Stimulated activated naive B cell treated with anti-CD40 and anti-IgM and Interleukin-4, amounts not matched to agents 10 μg/mL and 1 μg/mL and 100 μg/mL, for 72 hours (primary cell): ENCODE data around the gene NSUN7.
"Not testable (repeated sequence)": the region's sequence is repeated elsewhere in the genome, so short reads cannot be mapped to it uniquely, and the experiment has no call there.

Experiments
- ATAC-seq, 2 donors: fragments of 150-1000 bp; cut with Tn5 transposase; replicated peaks; 2 replicates each; pipeline ENCODE4 v1.10.0; 2021; ENCODE audit warnings: moderate library complexity in 1 of 2
- DNase-seq: peaks from one replicate; pipeline ENCODE4 v3.0.0; 2021
- H3K27ac Mint-ChIP-seq: one replicate; pipeline ENCODE4 v1.8.0; 2022; ENCODE audit warnings: mild to moderate bottlenecking, mixed read lengths
- H3K27me3 Mint-ChIP-seq, 2 donors: one replicate each; pipeline ENCODE4 v1.8.0; 2022; ENCODE audit warnings: mixed read lengths in 2 of 2
- H3K36me3 Mint-ChIP-seq, 2 donors: one replicate each; pipeline ENCODE4 v1.8.0; 2022; ENCODE audit warnings: mixed read lengths in 2 of 2, mild to moderate bottlenecking in 1 of 2
- H3K4me1 Mint-ChIP-seq, 2 donors: one replicate each; pipeline ENCODE4 v1.8.0; 2022; ENCODE audit warnings: mixed read lengths in 2 of 2, mild to moderate bottlenecking in 1 of 2
- H3K4me3 Mint-ChIP-seq, 2 donors: one replicate each; pipeline ENCODE4 v1.8.0; 2022; ENCODE audit warnings: mild to moderate bottlenecking in 2 of 2, mixed read lengths in 2 of 2, moderate library complexity in 1 of 2
- H3K9me3 Mint-ChIP-seq, 2 donors: one replicate each; pipeline ENCODE4 v1.8.0; 2022; ENCODE audit warnings: mixed read lengths in 2 of 2, mild to moderate bottlenecking in 1 of 2

The NSUN7 gene, protein sequence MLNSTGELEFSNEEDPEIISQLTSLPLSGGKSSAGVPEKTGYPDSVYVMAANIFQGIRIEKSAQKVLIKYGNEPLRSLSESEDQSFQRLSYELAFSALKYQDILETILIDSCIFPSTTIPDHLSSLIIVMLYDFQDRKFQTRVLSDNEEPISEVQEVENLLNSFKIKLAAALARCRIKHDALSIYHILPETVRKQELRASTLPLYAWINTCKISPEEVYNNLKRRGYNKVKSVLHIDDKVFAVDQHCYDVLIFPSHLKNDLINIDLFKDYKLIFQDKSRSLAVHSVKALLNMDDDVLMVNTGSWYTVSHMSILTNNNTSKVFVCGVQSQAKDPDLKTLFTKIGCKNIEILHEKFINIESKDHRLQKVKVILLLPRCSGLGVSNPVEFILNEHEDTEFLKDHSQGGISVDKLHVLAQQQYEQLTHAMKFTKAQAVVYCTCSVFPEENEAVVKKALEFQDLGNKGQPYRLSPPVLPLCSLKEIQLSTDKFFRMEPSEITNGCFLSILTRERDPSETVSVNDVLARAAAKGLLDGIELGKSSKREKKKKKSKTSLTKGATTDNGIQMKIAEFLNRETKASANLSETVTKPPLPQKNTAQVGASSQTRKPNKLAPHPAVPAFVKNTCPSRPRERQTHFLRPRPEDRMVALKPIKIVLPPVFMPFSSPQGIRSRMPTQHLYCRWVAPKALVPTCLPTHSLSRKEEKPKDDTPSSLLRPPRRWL

DNA sequence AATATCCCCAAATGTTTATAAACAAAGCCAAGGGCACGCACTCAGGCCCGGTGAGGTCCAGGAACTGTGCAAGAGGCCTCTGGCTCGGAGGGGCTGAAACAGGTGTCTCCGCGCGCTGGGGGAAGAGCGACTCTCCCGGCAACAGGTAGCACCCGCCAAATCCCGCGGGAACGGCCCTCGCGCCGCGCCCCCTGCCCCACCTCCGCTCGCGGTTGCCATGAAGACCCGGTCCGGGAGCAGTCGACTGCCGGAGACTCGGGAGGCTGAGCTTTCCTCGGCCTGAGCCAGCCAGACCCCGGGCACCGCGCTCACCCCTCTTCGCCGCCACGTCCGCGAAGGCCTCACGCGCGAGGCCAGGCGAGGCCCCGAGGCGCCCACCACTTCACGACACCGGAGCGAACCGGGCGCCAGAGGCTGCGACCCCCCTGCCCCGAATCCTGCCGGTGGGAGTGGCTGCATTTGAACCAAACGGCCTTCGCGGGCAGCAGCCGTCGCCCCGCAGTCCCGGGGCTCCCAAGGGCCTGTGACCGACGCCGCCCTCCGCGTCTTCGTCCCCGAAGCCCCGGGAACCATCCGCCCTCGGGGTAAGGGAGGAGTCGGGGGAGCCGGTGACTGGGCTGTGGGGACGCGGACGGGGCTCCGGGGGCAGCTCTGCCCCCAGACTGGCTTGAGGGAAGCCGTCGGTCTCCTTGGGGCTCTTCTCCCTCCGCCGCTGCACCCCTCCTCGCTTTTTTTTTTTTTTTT is at the start of gene NSUN7:
TSS of gene NSUN7 (plus strand) at position 239 of the 744 bp plus-strand sequence. CDS start 739 bp downstream, outside the sequence.
- Mint-ChIP-seq H3K36me3 (peaks cover 2 to 7% of the 10 kb centered on the region in 2 donors), H3K9me3 (peaks cover 3 to 4% of the 10 kb centered on the region in 2 donors), H3K4me3 (peak within 1 kb of the TSS; percentile 81 to 86), H3K27me3 (peaks cover 0 to 5% of the 10 kb centered on the region in 2 donors), H3K4me1 (peaks cover 5 to 15% of the 10 kb centered on the region in 2 donors), H3K27ac (peak within 1 kb of the TSS; percentile 76)
- ATAC-seq (peak; percentile 83 to 86), DNase-seq (peak; percentile 58)

DNA sequence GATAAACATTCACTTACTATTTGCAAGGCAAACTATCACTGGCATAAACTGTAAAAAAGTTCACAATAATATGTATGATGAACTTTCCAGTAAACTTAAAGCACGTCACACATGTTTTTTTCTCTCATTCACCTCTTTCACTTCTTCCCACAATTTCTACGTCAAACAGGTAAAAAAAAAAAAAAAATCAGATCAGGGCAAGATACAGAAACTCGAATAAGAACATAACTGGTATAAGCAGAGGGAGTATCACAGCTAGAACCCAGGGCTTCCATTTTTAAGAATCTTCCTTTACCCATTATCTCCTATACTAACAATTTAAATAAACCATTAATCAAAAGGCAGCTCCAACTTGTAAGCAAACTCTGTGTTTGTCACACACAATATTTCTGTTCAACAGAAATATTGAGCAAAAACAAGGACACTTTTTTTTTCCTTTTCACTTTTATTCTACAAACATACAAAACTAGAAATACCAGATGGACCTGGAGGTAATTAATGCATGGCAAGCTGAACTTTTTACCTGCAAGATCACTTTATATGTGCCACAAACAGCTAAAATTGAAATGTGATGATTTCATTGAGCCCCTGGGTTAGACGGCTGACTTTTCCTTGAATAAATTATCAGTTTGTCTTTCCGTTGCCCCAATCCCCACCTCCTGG is 47.5 kb upstream of the NSUN7 start:
- H3K27me3 Mint-ChIP-seq = no peaks in the 10 kb centered on the region
- H3K9me3 Mint-ChIP-seq = no peaks in the 10 kb centered on the region
- no peak overlapping the region for H3K4me3 Mint-ChIP-seq
- H3K36me3 Mint-ChIP-seq = no peaks in the 10 kb centered on the region
- ATAC-seq (peak in 1 of 2 donors; percentile 23), DNase-seq (no peak)
- H3K27ac Mint-ChIP-seq = no peak overlapping the region
- peaks cover 5 to 12% of the 10 kb centered on the region in 2 donors for H3K4me1 Mint-ChIP-seq

DNA sequence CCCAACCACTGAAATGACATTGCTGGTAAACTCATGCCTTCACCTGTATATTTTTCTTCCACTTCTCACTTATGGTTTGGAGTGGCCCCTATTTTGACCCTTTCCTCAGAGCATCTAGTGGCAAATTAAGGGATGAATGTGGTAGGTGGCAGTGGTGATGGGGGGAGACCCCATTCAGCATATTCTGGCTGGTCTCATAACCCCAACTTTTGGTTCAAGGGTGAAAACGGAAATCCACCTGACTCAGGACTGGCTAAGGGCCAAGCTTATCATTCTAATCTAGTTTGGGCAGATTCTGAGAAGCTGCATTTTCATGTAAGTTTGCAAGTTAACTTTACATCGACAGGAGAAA is 47.0 kb upstream of the NSUN7 start:
- DNase-seq (no peak), ATAC-seq (peak in 1 of 2 donors; percentile 39)
- no peaks in the 10 kb centered on the region for H3K9me3 Mint-ChIP-seq
- H3K4me3 Mint-ChIP-seq = no peak overlapping the region
- H3K36me3 Mint-ChIP-seq = no peaks in the 10 kb centered on the region
- H3K4me1 Mint-ChIP-seq = peaks cover 5 to 12% of the 10 kb centered on the region in 2 donors
- no peaks in the 10 kb centered on the region for H3K27me3 Mint-ChIP-seq
- H3K27ac Mint-ChIP-seq = no peak overlapping the region

DNA sequence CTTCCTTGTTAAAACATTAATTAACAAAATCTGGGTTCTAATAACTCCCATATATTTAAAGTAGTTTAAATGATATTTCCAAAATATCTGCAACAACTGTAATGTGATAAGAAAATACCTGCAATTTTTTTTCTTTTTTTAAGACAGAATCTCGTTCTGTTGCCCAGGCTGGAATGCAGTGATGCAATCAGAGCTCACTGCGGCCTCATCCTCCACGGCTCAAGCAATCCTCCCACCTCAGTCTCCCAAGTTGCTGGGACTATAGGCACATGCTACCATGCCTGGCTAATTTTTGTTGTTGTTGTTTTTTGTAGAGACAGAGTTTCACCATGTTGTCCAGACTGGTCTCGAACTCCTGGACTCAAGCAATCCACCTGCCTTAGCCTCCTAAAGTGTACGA is 45.7 kb upstream of the NSUN7 start:
- no peaks in the 10 kb centered on the region for H3K9me3 Mint-ChIP-seq
- H3K36me3 Mint-ChIP-seq = no peaks in the 10 kb centered on the region
- peaks cover 5 to 12% of the 10 kb centered on the region in 2 donors for H3K4me1 Mint-ChIP-seq
- H3K4me3 Mint-ChIP-seq = no peak overlapping the region
- H3K27ac Mint-ChIP-seq = no peak overlapping the region
- DNase-seq = no peak
- no peak for ATAC-seq
- H3K27me3 Mint-ChIP-seq = peaks cover 0 to 4% of the 10 kb centered on the region in 2 donors

DNA sequence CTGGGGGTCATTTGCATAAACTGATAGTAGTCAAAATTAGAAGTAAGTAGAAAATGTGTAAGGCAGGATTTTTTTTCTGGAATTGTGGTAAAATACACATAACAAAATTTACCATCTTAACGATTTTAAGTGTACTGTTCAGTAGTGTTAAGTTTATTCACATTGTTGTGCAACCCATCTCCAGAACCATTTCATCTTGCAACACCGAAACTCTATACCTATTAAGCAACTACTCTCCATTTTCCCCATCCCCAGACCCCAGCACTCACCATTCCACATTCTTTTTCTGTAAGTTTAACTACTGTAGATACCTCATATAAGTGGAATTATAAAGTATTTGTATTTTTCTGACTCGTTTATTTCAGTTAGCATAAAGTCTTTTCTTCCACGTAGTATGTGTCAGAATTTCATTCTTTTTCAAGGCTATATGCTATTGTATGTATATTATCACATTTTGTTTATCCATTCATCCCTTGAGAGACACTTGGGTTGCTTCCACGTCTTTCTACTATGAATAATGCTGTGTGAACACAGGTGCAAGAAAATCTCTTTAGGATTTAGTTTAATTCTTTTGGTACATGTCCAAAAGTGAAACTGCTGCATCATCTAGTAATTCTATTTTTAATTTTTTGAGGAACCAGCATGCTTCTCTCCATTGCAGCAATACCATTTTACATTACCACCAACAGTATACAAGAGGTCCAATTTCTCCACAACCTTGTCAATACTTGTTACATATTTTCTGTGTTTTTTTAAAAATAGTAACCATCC is 39.1 kb upstream of the NSUN7 start:
- Mint-ChIP-seq H3K9me3 (no peaks in the 10 kb centered on the region), H3K27me3 (peaks cover 11 to 16% of the 10 kb centered on the region in 2 donors), H3K4me3 (no peak overlapping the region), H3K4me1 (peaks cover 0 to 2% of the 10 kb centered on the region in 2 donors), H3K27ac (no peak overlapping the region), H3K36me3 (no peaks in the 10 kb centered on the region)
- no peak for DNase-seq
- ATAC-seq = no peak

DNA sequence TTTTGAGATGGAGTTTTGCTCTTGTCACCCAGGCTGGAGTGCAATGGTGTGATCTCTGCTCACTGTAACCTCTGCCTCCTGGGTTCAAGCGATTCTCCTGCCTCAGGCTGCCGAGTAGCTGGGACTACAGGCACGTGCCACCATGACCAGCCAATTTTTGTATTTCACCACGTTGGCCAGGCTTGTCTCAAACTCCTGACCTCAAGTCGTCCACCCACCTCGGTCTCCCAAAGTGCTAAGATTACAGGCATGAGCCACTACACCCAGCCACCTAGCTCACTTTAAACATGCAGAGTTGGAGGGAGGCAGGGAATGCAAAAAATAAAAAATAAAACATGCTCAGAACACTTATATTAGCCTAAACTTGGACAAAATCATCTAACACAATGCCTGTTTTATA is 36.8 kb upstream of the NSUN7 start:
- H3K4me1 Mint-ChIP-seq, H3K9me3 Mint-ChIP-seq, DNase-seq, H3K27ac Mint-ChIP-seq, H3K36me3 Mint-ChIP-seq, H3K4me3 Mint-ChIP-seq, ATAC-seq: not testable (repeated sequence)
- H3K27me3 Mint-ChIP-seq = peaks cover 11 to 16% of the 10 kb centered on the region in 2 donors

DNA sequence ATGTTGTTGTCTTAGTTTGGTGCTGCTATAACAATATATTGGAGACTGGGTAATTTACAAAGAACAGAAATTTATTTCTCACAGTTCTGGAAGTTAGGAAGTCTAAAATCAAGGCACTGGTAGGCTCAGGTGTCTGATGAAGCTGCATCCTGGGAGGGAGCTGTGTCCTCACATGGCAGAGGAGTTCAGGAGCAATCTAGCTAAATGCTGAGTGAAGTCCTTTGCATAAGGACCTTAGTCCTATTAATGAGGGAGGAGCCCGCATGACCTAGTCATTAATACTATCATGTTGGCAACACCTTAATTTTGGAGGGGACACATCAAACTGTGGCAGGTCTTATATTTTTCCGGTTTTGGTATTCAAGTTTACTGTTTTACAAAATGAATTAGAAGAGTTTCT is 36.0 kb upstream of the NSUN7 start:
- Mint-ChIP-seq H3K27me3 (peaks cover 11 to 12% of the 10 kb centered on the region in 2 donors), H3K9me3 (no peaks in the 10 kb centered on the region), H3K4me3 (no peak overlapping the region), H3K27ac (no peak overlapping the region), H3K4me1 (peaks cover 2 to 3% of the 10 kb centered on the region in 2 donors), H3K36me3 (no peaks in the 10 kb centered on the region)
- ATAC-seq (no peak), DNase-seq (no peak)

DNA sequence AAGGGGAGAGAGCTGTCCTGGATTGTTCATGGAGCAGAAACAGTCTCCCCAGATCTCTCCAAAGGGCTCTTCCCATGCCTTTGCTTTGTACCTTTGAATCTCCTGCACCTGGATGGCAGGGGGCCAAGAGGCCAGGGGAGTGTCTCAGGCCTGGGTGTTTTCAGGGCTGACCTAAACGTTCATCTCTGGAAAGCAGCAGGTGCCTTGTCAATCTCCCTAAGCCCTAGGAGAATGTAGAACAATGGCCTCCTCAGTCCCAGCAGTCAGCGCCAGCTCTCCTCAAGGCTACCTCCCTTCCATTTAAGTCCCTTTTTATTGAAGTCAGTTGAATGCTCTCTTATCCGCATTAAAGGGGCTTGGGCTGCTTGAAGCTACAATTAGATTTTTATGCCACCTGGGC is 31.2 kb upstream of the NSUN7 start:
- Mint-ChIP-seq H3K36me3 (no peaks in the 10 kb centered on the region), H3K9me3 (no peaks in the 10 kb centered on the region), H3K4me3 (no peak overlapping the region), H3K27ac (no peak overlapping the region), H3K27me3 (no peaks in the 10 kb centered on the region), H3K4me1 (peaks cover 7 to 8% of the 10 kb centered on the region in 2 donors)
- DNase-seq = no peak
- no peak for ATAC-seq

DNA sequence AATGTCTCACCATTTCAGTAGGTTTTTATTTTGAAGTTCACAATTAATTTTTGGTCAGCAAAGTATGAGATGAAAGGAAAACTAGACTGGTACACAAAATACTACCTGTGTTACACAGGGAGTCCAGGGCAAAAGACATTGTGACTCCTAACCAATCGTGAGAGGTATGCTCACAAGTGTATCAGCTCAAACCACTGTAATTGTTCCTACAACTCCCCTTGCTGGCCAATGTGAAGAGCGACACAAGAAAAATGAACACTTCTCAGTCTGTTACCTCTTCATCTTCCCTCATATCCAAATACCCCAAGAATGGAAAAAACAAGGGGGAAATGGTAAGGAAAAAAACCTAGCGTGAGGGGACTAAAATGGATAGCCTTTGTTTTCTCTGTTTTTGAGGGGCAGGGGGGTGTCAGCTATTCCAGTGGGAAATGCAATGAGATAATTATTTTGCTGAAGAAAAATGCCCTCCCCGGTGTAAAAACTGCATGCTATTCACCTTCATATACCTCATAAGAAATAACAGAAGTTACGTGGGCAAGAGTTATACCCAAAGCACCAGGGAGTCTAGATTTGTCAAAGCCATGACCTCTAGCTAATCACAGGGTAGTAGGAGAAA is 30.6 kb upstream of the NSUN7 start:
- no peaks in the 10 kb centered on the region for H3K27me3 Mint-ChIP-seq
- no peak for DNase-seq
- peak; percentile 28 to 40 for ATAC-seq
- no peaks in the 10 kb centered on the region for H3K36me3 Mint-ChIP-seq
- no peak overlapping the region for H3K4me3 Mint-ChIP-seq
- no peaks in the 10 kb centered on the region for H3K9me3 Mint-ChIP-seq
- no peak overlapping the region for H3K27ac Mint-ChIP-seq
- peaks cover 7 to 12% of the 10 kb centered on the region in 2 donors for H3K4me1 Mint-ChIP-seq

DNA sequence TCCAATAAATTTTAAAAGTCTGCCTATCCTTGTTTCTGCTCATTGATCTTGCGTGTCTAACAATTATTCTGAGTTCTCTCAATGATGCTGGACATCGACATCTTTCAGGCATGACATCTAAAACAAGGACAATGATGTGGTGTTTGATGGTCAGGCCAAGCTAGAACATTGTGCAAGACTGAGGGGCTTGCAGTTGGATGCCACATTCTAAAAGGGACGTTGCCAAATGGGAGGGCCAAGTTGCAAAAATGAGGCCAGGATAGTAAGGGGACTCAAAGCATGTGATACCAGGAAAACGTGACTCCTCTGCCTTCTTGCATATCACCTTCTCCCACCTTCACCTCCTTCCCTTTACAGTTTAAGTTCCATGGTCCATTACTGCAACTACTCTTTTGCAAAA is 29.4 kb upstream of the NSUN7 start:
- no peak for DNase-seq
- no peaks in the 10 kb centered on the region for H3K27me3 Mint-ChIP-seq
- H3K4me3 Mint-ChIP-seq = no peak overlapping the region
- no peaks in the 10 kb centered on the region for H3K9me3 Mint-ChIP-seq
- ATAC-seq = no peak
- H3K27ac Mint-ChIP-seq = no peak overlapping the region
- H3K4me1 Mint-ChIP-seq = peaks cover 7 to 12% of the 10 kb centered on the region in 2 donors
- no peaks in the 10 kb centered on the region for H3K36me3 Mint-ChIP-seq

DNA sequence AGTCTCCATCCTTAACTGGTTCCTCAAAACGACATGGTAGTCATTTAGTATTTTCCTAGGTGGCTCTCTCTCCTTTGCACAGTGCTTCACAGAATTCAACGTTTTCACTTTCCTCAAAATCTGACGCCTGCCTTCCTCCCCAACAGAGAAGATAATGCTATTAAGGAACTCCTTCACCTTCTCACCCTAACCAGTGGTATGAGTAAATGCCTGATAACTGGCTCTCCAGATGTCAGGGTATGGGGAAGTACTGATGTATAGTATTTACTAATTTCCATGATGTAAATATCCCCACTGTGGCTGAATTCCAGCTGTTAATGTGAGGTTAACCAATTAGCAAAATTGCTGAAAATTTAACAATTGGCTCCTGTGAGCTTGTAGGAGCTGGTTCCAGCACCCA is 28.8 kb upstream of the NSUN7 start:
- H3K27ac Mint-ChIP-seq = peak overlapping the region; percentile 52
- no peaks in the 10 kb centered on the region for H3K9me3 Mint-ChIP-seq
- peak overlapping the region in 1 of 2 donors; percentile 11 for H3K4me3 Mint-ChIP-seq
- H3K27me3 Mint-ChIP-seq = no peaks in the 10 kb centered on the region
- ATAC-seq (peak; percentile 55 to 56), DNase-seq (peak; percentile 15)
- H3K36me3 Mint-ChIP-seq = no peaks in the 10 kb centered on the region
- peaks cover 7 to 12% of the 10 kb centered on the region in 2 donors for H3K4me1 Mint-ChIP-seq

DNA sequence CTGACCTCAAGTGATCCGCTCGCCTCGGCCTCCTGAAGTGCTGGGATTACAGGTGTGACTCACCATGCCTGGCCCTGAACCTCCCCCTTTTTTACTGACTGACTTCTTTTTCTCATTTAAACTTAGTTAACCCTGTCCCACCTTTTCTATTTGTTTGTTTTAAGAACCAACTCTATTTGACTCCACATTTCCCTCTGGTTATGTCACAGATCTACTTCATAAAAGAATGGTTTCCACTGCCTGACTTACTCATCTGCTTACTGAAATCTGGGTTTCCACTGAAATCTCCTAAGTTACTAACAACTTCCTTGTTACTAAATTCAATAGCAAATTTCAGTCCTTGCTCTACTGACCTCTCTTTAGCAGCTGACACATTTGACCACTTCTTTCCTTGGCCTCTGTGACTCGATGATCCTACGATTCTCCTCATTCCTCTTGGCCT is 28.0 kb upstream of the NSUN7 start:
- no peak for DNase-seq
- peak; percentile 8 to 44 for ATAC-seq
- Mint-ChIP-seq H3K4me3 (no peak overlapping the region), H3K9me3 (no peaks in the 10 kb centered on the region), H3K27ac (no peak overlapping the region), H3K27me3 (no peaks in the 10 kb centered on the region), H3K4me1 (peaks cover 7 to 12% of the 10 kb centered on the region in 2 donors), H3K36me3 (no peaks in the 10 kb centered on the region)

DNA sequence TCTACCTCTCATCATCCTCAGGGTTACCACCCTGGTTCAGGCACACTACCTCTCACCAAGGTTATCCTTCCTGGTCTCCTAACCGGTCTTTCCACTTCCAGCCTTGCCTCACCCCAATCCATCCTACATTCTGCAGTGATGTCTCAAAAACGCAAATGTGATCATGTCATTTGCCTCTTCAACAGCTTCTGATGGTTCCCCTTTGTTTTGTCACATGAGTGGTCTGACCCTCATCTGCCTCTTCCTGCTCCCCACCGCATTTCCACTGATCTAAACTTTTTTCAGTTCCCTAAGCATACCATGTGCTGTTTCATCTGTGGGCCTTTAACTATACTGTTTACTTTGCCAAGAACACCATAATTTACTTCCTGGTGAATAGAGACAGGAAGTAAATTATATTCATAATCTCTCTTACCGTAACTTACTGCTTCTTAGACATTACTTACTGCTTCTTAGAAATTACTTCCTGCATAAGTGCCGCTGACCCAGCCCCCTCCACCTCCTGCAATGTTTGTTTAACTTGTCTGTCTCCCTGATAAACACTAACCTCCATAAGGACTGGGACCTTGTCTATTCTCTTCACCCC is 27.1 kb upstream of the NSUN7 start:
- Mint-ChIP-seq H3K27me3 (no peaks in the 10 kb centered on the region), H3K9me3 (no peaks in the 10 kb centered on the region), H3K4me1 (peaks cover 7 to 12% of the 10 kb centered on the region in 2 donors), H3K27ac (no peak overlapping the region), H3K4me3 (no peak overlapping the region), H3K36me3 (no peaks in the 10 kb centered on the region)
- ATAC-seq (peak; percentile 90 to 94), DNase-seq (peak; percentile 58)
